Measurements from ENCODE around the gene RPIA.
"Not testable (repeated sequence)": the region's sequence is repeated elsewhere in the genome, so short reads cannot be mapped to it uniquely, and the experiment has no call there.

DNA sequence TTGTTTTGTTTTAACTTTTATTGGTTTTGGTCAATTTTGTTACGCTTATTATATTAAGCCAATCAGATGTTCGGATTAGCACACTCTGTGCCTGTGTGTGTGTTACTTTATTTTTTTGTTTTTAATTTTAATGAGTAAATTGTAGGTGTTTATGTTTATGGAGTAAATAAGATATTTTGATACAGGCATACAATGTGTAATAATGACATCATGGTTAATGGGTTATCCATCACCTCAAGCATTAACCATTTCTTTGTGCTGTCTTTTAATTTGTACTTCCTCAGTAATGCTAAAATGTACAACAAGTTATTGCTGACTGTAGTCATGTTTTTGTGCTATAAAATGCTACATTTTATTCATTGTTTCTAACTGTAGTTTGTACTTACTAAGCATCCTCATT is 97.7 kb downstream of the RPIA start:
- TF ChIP-seq EZH2 (IDR thresholded peaks at IDR 0.05; ENCODE audit: insufficient read depth, low read length) = not testable (repeated sequence)
- TF ChIP-seq, protein P1, sequence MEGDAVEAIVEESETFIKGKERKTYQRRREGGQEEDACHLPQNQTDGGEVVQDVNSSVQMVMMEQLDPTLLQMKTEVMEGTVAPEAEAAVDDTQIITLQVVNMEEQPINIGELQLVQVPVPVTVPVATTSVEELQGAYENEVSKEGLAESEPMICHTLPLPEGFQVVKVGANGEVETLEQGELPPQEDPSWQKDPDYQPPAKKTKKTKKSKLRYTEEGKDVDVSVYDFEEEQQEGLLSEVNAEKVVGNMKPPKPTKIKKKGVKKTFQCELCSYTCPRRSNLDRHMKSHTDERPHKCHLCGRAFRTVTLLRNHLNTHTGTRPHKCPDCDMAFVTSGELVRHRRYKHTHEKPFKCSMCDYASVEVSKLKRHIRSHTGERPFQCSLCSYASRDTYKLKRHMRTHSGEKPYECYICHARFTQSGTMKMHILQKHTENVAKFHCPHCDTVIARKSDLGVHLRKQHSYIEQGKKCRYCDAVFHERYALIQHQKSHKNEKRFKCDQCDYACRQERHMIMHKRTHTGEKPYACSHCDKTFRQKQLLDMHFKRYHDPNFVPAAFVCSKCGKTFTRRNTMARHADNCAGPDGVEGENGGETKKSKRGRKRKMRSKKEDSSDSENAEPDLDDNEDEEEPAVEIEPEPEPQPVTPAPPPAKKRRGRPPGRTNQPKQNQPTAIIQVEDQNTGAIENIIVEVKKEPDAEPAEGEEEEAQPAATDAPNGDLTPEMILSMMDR (IDR thresholded peaks at IDR 0.05; ENCODE audit: insufficient read depth, low read depth, low read length) = not testable (repeated sequence)
